ENCODE measurements around the gene MON1B.

DNA sequence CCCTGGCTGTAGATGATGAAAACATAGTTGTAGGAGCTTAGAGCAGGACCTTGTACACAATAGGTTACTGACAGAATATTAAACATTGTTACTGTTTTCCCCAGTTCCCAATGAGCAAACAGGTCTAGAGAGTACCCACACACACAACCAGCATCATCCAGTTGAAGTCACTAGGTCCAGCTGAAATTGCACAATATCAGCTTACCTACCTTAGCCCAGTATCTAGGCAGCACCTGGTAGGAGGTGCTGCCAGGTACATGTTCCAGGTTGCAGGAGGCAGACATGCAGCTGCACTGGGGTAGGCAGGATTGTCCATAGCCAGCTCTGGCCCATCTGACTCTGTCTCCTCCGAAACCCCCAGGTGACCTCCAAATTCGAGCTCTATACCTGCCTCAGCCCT lies 6.8 kb downstream of the MON1B start:
- TF ChIP-seq HDAC2 (IDR thresholded peaks at IDR 0.05) (no peak), FOXM1 (IDR thresholded peaks at IDR 0.05; ENCODE audit: low read depth) (no peak), FOXM1 (CRISPR knock-in tag; IDR thresholded peaks at IDR 0.05; ENCODE audit: low read depth) (no peak), MCM5 (IDR thresholded peaks at IDR 0.05; ENCODE audit: low read depth) (no peak), ZSCAN32 (CRISPR knock-in tag; IDR thresholded peaks at IDR 0.05) (no peak)

All from K562 (cell line).